ENCODE data around the gene VWA8. TPM values are rescaled to one million over a fixed set of nuclear protein-coding genes. Genes with fewer than 3 reads are reported as not detected.

Gene VWA8
- total RNA-seq, 1 donor from 2014 or later = 12.2 TPM

DNA sequence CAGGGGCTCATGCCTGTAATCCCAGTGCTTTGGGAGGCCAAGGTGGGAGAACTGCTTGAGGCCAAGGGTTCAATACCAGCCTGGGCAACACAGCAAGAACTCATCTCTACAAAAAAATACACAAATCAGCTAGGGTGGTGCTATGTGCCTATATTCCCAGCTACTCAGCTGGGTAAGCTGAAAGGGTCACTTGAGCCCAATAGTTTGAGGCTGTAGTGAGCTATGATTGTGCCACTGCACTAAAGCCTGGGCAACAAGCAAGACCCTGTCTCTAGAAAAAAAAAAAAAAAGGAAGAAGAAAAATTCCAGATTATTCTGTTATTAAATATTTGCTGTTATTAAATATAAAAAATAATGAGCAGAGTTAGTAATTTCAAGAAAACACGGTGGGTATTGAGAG, 372.5 kb downstream of the VWA8 start:
- Mint-ChIP-seq H3K27me3 (ENCODE audit: low read depth) (no peaks in the 10 kb centered on the region), H3K4me1 (ENCODE audit: low read depth) (peaks cover 8% of the 10 kb centered on the region), H3K9me3 (ENCODE audit: low read depth) (no peaks in the 10 kb centered on the region), H3K27ac (ENCODE audit: unreplicated experiment) (no peak overlapping the region), H3K4me3 (ENCODE audit: unreplicated experiment) (no peak overlapping the region), H3K36me3 (ENCODE audit: low read depth) (peaks cover 10% of the 10 kb centered on the region)
- TF ChIP-seq, protein P1, sequence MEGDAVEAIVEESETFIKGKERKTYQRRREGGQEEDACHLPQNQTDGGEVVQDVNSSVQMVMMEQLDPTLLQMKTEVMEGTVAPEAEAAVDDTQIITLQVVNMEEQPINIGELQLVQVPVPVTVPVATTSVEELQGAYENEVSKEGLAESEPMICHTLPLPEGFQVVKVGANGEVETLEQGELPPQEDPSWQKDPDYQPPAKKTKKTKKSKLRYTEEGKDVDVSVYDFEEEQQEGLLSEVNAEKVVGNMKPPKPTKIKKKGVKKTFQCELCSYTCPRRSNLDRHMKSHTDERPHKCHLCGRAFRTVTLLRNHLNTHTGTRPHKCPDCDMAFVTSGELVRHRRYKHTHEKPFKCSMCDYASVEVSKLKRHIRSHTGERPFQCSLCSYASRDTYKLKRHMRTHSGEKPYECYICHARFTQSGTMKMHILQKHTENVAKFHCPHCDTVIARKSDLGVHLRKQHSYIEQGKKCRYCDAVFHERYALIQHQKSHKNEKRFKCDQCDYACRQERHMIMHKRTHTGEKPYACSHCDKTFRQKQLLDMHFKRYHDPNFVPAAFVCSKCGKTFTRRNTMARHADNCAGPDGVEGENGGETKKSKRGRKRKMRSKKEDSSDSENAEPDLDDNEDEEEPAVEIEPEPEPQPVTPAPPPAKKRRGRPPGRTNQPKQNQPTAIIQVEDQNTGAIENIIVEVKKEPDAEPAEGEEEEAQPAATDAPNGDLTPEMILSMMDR (IDR thresholded peaks at IDR 0.05) = no peak
- DNase-seq (ENCODE audit: low spot score) = no peak

DNA sequence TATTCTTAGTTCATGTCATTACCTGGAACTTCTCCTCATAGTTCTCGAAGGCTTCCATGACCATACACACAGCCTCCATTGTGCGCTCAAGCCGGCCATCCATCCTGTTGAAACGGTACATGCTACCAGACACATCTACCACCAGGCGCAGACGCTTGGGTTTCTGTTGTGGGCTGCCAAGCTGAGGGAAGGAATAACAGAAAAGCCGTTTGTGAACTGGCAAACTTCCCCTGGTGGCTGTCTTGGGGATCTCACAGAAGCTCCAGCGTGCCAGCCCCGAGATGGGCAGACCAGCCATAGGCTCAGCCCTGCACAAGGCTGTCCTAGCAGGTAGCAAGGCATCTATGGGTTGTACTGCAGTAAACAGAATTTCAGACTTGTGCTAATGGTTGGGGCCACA, 373.4 kb downstream of the VWA8 start:
- Mint-ChIP-seq H3K27ac (ENCODE audit: unreplicated experiment) (no peak overlapping the region), H3K4me1 (ENCODE audit: low read depth) (peaks cover 13% of the 10 kb centered on the region), H3K36me3 (ENCODE audit: low read depth) (peaks cover 11% of the 10 kb centered on the region), H3K9me3 (ENCODE audit: low read depth) (no peaks in the 10 kb centered on the region), H3K4me3 (ENCODE audit: unreplicated experiment) (no peak overlapping the region), H3K27me3 (ENCODE audit: low read depth) (no peaks in the 10 kb centered on the region)
- TF ChIP-seq, protein P1 (IDR thresholded peaks at IDR 0.05) = peak; percentile 26
- DNase-seq (ENCODE audit: low spot score) = no peak

DNA sequence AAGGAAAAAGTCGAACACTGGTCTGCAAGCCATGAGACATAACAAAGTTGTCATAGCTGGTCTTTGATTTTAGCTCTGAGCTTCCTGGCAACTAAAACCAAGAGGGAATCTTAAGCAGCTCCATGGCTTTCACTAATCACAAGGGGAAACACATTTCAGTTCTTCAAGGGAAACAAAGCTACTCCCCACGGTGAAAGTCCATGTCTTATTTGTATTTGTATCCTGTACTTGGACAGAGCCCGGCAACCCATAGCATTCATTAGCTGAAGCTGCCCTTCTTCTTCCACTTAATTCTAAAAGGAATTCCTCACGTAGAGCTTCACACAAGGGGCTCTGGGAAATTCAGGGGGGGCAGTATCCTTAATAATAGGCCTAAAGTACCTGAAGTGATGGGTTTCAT, 374.7 kb downstream of the VWA8 start:
- Mint-ChIP-seq H3K36me3 (ENCODE audit: low read depth) (peaks cover 11% of the 10 kb centered on the region), H3K27ac (ENCODE audit: unreplicated experiment) (no peak overlapping the region), H3K9me3 (ENCODE audit: low read depth) (no peaks in the 10 kb centered on the region), H3K4me3 (ENCODE audit: unreplicated experiment) (no peak overlapping the region), H3K27me3 (ENCODE audit: low read depth) (no peaks in the 10 kb centered on the region), H3K4me1 (ENCODE audit: low read depth) (peaks cover 25% of the 10 kb centered on the region)
- TF ChIP-seq, protein P1 (IDR thresholded peaks at IDR 0.05) = no peak
- no peak for DNase-seq (ENCODE audit: low spot score)

DNA sequence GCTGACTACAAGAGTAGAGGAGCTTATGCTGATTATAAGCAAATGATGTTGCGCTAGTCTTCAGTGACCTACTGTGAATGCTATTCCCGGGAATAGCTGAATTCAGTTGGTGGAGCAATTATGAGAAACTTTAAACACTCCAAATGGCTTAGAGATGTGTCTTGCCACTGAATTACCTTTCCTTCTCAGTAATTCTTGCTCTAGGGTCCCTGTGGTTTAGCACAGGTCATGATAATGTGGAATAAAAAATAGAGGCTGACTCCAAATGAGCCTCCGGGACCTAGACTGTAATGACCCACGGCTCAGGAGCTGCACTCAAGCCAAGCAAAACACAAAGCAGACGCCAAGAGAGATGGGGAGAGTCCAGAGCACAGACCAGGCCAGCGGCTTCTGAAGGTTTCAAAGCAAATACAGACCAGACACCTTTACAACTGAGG, 378.9 kb downstream of the VWA8 start:
- DNase-seq (ENCODE audit: low spot score) = no peak
- H3K27ac Mint-ChIP-seq (ENCODE audit: unreplicated experiment) = peak overlapping the region; percentile 5
- H3K4me1 Mint-ChIP-seq (ENCODE audit: low read depth) = peaks cover 17% of the 10 kb centered on the region
- TF ChIP-seq, protein P1 (IDR thresholded peaks at IDR 0.05) = no peak
- H3K4me3 Mint-ChIP-seq (ENCODE audit: unreplicated experiment) = no peak overlapping the region
- H3K36me3 Mint-ChIP-seq (ENCODE audit: low read depth) = peaks cover 10% of the 10 kb centered on the region
- H3K9me3 Mint-ChIP-seq (ENCODE audit: low read depth) = no peaks in the 10 kb centered on the region
- no peaks in the 10 kb centered on the region for H3K27me3 Mint-ChIP-seq (ENCODE audit: low read depth)

DNA sequence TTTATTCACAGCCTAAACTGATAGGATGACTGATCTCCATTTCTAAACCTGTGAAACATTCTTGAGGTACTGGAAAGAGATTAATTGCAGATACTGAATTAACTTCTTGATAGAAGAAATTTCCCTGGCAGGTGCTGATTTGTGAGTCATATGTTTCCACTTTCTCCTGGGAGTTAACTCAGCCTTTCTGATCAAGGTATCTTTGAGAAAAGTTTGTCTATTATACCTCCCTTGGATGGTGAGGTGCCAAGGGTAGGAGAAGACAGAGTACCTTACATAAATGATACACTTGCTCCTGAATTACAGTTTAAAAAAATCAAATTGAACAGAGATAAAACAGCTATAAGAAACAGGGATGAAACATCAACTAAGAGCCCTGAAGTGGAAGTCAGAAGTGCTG, 380.6 kb downstream of the VWA8 start:
- Mint-ChIP-seq H3K27ac (ENCODE audit: unreplicated experiment) (no peak overlapping the region), H3K4me3 (ENCODE audit: unreplicated experiment) (no peak overlapping the region), H3K36me3 (ENCODE audit: low read depth) (peaks cover 8% of the 10 kb centered on the region), H3K9me3 (ENCODE audit: low read depth) (no peaks in the 10 kb centered on the region), H3K4me1 (ENCODE audit: low read depth) (peaks cover 17% of the 10 kb centered on the region), H3K27me3 (ENCODE audit: low read depth) (no peaks in the 10 kb centered on the region)
- TF ChIP-seq, protein P1 (IDR thresholded peaks at IDR 0.05) = no peak
- no peak for DNase-seq (ENCODE audit: low spot score)
